HG03159 (cell line): Measurements from ENCODE around the gene TBC1D24.

Experiments
- ATAC-seq: cut with Tn5 transposase; IDR thresholded peaks from one replicate; pipeline ENCODE4 v1.9.1; 2021; ENCODE audit warnings: mild to moderate bottlenecking, moderate library complexity; ENCODE audit not compliant: unreplicated experiment

The TBC1D24 gene

DNA sequence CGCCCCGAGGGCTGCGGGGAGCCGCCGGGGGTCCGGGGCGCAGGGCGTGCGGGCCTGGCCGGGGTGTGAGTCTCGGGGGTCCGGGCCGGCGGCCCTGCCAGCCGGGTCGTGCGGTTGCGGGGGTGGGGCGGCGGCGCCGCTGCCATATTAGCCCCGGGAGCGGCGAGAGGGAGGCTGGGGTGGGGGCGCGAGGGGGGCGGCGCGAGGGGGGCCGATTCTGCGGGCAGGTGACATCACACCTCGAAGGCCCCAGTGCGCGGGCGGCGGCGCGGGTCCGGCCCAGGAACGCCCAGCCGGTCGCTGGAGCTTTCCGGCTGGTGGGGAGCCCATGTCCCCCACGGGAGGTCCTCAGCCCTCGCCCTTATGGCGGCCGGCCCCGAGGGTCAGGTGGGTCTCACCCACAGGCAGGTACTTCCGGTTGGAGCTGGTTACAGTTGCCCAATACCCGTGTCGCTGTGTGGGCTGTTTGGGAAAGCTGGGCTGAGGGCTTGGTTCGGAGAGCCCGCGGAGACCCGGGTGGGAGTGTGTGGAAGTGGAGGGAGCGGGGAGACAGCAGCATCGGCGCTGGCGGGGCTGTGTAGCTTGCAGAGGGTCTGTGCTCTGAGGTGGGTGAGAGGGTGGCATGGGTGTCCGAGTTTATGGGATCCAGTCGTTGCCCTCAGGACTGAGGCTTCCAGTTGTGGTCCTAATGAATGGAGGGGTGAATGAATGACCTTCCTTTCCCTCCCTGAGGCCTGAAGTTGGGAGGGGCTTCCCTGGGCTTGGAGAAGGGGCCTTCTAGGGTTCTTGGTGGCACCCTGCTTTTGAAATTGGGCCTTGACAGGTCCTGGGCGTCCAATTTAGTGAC, 39.6 kb downstream of the TBC1D24 start:
- ATAC-seq: no peak

DNA sequence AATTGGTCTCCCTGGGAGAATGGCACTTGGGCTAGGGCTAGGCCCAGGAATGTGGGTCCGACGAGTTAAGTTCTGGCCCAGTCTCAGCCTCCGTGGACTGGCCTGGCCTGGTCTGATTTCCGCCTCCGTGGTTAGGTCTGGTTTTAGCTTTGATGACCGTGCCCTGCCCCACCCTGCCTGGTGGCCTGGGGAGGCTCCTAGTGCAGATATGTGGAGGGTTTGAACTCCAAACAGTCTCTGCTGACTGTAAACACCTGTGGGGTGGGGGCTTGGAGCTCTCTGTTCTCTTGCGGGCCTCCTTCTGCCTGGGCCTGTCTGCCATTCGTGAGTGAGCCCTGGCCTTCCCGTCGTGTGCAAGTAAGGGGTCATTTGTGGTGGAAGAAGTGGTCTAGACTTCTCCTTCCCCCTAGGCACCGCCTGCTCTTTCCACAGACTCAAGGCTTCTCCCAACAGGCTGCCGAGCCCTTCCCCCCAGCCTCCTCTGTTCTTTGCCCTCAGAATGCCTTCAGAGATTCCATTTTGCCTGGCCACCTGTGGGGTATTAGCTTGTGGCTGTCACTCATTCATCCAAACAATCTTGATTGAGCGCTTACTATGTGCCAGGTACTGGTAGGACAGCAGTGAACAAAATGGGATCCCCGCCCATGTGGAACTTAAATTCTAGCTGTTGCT, 40.4 kb downstream of the TBC1D24 start:
- no peak for ATAC-seq

DNA sequence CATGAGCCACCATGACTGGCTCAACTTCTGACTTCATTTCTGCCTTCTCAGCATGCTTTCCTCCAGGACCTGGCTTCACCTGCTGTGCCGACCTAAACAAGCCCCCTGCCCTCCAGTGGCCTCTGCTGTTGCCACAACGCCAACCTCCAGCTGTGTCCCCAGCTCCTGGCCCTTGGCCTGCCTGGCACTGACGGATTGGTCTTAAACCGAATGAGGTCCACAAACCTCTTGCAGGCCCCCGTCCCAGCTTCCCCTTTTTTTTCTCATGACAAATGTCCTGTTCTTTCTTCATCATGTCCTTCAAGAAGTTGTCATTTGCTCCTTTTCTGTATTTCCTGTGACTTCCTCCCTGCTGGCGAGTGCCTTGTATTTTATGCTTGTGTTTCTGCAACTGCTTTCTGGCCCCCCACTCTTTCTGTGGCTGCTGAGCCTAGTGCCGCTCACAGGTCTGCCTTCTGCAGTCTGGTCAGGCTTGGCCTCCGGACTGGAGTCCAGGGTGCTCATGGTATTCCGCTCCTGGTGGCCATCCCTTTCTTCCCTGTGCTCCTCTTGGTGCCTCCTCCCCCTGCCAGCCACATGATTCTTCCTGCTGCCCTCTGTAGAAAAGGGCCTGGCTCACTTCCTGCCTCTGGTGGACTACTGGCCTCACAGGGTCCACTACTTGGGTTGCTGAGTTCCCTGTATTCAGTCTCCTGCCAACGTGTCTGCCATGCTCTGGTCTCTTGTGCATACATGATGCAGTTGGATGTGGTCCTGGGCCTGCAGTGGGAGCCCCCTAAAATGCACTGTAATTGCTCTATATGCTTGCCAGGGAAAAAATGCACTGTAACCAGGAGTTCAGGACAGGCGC, 41.7 kb downstream of the TBC1D24 start:
- ATAC-seq: no peak

DNA sequence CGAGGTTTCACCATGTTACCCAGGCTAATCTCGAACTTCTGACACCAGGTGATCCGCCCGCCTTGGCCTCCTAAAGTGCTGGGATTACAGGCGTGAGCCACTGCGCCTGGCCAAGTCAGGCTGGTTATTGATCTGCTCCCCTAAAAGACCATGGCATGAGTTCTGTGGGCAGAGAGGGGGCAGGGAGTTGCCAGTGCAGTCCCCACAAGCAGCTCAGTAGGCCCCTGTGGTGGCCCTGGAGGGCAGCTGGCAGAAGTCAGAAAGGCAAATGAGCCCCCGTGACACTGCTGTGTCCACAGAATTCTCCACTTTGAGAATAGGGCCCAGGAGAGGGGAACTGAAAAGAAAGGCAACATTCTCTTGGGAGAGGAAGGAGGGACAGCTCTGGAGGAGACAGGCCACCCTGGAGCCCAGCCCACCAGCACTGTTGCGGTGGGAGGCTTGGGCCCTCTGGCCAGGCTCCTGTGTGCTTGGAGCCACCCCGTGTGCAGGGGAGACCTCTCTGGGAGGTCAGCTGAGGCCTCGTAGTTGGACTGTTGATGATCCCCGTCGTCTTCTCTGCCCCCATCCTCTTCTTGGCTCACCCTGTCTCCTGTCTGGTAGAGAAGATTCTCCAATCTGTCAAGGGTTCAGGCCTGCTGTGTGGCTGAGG, 43.2 kb downstream of the TBC1D24 start:
- ATAC-seq: no peak

DNA sequence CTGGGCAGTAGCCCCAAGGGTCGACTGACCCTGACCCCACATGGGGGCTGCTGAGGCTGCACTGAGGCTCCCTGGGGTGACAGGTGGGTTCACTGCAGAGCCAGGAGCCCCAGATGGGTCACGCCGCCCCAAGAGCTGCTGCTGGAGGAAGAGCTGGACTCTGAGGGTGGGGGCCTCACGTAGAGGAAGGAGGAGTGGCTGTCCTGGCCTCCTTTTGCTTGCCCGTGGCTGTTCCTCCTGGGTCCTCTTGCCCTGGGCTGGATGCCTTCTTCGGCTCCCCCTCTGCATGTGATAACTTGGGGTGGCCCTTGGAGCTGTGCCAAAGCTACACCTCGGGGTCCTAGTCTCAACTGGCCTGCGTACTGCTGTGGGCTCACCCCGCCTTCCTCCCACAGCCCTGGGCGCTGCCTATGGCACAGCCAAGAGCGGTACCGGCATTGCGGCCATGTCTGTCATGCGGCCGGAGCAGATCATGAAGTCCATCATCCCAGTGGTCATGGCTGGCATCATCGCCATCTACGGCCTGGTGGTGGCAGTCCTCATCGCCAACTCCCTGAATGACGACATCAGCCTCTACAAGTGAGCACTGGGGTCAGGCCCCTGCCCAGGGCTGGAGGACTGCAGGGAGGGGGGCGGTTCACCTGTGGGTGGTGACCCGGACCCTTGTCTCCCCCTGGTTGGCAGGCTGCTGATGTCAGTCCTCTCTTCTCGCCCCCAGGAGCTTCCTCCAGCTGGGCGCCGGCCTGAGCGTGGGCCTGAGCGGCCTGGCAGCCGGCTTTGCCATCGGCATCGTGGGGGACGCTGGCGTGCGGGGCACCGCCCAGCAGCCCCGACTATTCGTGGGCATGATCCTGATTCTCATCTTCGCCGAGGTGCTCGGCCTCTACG, 44.1 kb downstream of the TBC1D24 start:
- ATAC-seq: no peak

DNA sequence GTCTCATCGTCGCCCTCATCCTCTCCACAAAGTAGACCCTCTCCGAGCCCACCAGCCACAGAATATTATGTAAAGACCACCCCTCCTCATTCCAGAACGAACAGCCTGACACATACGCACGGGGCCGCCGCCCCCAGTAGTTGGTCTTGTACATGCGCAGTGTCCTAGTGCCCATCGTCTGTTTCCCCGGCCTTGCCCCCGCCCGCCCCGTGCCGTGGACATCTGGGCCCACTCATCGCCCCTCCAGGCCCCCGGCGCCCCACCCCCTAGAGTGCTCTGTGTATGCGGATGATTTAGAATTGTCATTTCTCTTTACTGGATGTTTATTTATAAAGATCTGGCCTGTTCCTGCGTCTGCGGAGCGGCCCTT, 44.8 kb downstream of the TBC1D24 start:
- no peak for ATAC-seq

DNA sequence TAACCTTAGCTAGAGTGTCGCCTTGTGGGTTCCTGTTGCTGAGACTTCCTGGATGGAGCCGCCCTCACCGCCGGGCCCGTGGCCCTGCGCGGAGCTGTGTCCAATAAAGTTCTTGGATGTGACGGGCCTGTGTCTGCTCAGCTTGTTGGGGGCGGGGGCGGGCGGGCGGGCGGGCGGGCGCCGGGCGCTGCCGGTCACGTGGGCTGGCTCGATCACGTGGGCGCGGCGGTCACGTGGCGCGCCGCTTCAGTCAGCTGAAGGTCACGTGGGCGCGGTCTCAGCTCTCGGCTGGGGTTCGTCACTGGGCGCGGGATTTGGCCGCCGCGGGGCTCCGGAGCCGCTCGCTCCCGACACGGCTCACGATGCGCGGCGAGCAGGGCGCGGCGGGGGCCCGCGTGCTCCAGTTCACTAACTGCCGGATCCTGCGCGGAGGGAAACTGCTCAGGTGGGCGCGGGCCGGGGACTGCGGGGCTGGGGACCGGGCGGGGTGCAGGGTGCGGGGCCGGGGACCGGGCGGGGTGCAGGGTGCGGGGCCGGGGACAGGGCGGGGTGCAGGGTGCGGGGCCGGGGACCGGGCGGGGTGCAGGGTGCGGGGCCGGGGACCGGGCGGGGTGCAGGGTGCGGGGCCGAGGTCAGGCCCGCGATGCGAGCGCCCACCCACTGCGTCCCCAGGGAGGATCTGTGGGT, 45.3 kb downstream of the TBC1D24 start, which contains the start of gene AMDHD2:
TSS of gene AMDHD2 (plus strand) at position 275 of the 687 bp plus-strand sequence. CDS start at position 363, 88 bp downstream.
- ATAC-seq: peak; percentile 58

DNA sequence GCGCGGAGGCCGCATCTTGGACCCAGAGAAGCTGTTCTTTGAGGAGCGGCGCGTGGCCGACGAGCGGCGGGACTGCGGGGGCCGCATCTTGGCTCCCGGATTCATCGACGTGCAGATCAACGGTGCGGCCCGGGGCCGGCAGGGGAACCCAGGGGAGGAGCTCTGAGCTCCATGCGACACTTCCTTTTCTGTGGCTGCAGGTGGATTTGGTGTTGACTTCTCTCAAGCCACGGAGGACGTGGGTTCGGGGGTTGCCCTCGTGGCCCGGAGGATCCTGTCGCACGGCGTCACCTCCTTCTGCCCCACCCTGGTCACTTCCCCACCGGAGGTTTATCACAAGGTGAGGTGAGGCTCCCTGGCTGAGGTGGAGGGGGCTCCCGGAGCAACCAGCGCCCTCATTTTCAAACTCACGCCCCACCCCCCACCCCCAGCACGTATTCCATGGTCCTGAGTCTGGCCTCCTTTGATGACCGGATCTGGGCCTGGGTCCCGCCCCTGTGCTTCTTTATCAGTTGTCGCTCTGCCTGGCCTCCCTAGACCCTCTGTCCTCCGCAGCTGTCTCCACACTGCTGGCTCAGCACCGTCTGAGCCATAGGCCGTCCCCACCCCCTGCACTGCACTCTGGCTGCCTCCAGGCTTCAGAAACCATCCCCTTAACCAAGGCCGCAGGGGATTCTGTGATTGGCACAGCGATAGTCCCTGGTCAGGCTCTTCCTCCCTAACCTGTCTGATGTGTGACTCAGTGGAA, 46.0 kb downstream of the TBC1D24 start:
- peak; percentile 32 for ATAC-seq

DNA sequence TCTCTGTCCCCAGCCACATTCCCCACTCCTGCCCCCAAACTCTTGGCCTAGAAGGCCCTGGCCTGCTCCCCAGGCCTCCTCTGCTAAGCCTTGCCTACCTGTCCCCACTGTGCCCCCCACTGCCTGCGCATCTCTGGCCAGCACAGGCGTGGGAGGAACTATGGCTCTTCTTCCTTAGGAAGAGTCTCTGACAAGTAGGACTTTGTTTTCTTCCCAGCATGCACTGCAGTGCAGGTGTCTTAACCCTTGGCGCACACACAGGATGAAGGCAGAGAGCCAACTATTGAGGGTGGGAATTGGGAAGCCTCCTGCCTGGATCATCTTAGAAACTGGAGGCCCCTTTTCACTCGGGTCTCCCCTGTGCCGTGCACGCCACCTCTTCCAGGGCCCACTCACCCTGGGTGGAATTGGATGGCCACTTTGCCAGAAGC, 48.9 kb downstream of the TBC1D24 start:
- ATAC-seq: no peak

DNA sequence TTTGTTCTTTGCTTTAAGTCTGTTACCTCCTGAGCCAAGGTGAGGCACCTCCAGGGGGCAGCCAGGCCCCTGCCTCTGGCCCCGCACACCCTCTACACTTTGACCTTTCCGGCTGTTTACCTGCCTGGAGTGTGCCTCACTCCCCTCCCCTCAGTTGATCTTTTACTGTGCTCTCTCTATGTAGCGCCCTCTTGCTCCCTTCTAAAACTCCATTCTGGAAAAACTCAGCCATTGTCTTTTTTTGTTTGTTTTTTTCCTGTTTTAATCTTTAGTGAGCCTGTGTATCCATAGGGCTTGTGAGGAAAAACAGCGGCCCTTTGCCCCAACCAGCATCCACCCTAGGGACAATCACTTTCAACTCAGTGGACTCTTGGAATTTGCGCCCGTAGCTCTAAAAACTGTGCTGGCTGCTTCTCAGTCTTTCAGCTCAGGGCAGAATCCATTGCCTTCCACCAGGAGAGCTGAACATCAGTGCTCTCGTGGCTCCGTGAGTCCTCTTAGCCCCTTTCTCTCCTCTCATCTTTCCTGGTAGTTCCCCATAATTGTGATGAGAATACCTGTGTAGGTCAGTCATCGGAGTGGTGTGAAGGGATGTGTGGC, 49.5 kb downstream of the TBC1D24 start:
- ATAC-seq: no peak

DNA sequence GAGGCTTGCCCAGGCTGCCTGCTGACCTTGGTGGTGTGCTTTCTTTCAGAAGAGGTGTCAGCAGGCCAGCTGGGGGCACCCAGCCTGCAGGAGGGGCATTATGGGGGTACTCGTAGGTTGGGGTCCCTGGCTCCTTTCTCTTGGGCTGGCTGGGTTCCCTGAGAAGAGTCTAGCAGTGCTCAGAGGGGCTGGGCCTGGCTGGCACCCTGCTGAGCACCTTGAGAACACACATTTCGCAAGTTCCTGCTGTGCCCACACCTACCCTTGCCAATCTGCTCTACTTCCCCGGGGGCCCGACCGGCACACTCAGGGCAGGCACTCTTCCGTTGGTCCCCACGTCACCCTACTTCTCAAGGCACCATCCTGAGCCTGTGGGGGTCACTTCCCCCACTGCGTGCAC, 51.2 kb downstream of the TBC1D24 start:
- no peak for ATAC-seq

DNA sequence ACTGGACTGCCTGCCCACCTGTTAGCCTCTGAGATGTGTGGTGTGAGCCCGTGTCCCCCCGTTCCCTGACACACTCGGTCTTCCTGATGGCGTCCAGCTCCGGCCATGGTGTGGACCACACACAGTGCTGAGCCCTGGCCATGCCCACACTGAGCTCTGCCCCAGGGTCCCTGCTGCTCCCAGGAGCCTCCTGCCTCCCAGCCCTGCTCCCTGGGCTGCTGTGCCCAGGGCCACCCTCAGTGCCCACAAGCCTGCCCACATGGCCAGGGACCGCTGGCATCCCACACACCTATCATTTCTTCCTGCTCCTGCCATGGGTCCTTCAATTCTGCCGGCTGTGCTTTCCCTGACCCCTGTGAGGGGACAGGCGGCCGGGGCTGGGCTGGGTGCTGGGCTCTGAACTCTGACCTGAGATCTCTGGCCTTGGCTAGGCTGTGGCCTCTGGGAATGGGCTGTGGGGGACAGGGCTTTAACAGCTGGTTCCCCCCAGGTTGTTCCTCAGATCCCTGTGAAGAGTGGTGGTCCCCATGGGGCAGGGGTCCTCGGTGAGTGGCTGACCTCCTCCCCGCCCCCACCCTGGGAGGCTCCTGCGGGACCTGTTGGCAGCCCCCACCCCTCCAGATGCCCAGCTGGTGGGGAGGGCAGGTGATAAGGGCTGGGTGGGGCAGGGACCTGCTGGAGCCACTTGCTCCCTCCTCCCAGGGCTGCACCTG, 52.3 kb downstream of the TBC1D24 start:
- no peak for ATAC-seq

DNA sequence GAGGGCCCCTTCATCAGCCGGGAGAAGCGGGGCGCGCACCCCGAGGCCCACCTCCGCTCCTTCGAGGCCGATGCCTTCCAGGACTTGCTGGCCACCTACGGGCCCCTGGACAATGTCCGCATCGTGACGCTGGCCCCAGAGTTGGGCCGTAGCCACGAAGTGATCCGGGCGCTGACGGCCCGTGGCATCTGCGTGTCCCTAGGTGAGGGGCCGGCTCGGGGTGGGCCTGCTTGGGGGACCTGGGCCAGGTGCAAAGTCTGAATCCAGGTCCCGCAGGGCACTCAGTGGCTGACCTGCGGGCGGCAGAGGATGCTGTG, 52.8 kb downstream of the TBC1D24 start:
- no peak for ATAC-seq

DNA sequence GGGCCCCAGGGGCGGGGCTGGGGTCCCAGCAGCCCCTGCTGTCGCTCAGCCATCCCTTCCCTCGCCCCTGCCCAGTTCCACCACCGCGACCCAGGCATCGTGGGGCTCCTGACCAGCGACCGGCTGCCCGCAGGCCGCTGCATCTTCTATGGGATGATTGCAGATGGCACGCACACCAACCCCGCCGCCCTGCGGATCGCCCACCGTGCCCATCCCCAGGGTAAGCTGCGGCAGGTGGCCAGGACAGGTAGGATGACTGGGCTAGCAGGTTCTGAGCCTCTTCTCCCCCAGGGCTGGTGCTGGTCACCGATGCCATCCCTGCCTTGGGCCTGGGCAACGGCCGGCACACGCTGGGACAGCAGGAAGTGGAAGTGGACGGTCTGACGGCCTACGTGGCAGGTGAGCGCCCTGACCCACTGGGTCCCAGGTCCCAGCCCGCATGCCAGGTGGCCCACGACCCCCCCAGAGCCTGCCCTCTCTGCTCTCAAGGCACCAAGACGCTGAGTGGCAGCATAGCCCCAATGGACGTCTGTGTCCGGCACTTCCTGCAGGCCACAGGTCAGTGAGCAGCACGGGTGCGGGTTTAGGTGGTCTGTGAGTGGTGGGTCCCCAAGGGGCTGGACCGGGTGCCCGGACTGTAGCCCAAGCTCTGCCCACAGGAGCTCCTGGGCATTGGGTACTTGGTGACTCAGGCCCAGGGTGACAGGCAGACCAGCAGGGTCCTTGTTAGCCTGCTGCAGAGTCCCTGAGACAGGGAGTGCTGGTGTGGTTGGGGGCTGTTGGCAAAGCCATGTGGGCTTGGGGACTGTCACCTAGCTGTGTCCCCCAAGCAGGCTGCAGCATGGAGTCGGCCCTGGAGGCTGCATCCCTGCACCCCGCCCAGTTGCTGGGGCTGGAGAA, 53.5 kb downstream of the TBC1D24 start:
- no peak for ATAC-seq

DNA sequence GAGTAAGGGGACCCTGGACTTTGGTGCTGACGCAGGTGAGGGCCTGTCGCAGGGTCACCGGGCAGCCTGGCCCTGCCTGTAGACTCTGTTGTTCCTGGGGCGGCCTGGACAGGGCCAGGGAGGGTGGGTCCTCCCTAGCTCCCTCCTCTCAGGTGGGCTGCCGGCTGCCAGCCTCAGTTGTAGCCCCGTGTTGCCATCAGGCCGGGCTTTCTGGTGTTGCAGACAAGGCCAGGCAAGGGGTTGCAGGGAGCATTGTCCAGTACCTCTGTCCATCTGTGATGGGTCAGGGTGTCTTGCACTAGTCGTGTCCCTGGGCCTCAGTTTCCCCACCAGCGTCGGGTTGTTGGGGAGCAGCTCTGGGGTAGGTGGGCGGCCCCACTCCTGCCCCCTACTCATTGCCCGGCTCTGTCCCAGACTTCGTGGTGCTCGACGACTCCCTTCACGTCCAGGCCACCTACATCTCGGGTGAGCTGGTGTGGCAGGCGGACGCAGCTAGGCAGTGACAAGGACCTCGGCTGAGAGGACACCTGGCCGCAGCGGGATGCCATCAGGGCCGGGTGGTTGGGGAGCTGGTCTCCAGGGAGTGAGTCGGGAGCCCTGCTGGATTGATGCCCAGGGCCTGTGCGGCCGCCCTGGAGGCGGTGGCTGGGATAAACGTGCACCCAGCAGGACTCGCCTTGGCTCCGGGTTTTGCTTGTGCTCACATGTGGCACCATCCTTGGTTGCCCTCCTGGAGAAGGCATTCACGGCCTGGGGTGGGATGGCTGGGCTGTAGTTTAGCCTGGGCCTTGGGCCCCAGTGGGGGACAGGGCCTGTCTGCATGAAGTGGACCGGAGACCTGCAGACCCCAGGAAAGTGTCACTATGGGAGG, 54.4 kb downstream of the TBC1D24 start:
- ATAC-seq: no peak
